ENCODE results near the gene HCK. TPM values are rescaled to one million over a fixed set of nuclear protein-coding genes. Genes with fewer than 3 reads are reported as not detected.

The HCK gene
- total RNA-seq, 1 donor from 2014 or later = 0.54 TPM

DNA sequence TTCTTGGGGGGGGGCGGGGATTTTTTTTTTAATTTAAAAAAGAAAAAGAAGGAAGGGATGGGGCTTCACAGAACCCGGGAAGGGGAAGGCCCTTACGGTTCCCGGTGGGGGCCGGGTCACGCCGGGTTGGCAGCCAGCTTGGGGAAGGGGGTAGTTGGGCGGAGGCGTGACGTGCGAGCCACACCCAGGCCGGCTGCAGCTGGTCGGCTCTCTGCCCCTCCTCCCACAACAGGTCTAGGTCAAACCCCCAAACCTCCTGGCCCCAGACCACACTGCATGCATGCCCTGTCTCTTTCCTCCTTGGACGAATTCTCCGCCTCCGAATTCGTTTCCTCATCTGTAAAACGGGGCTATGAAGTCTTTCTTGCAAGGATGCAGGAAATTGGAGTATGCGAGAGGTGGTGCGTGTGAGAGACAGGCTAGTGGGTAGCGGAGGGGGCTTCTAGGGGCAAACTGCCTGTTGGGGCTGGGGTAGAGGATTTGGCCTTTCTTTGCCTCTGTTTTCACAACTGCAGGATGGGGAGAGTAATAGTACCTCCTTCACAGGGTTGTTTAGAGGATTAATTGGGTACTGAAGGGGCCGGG, 828 bp downstream of the HCK start:
- Mint-ChIP-seq H3K4me3 (ENCODE audit: unreplicated experiment) (no peak overlapping the region), H3K9me3 (ENCODE audit: unreplicated experiment) (no peaks in the 10 kb centered on the region)
- DNase-seq (ENCODE audit: low spot score) = no peak

DNA sequence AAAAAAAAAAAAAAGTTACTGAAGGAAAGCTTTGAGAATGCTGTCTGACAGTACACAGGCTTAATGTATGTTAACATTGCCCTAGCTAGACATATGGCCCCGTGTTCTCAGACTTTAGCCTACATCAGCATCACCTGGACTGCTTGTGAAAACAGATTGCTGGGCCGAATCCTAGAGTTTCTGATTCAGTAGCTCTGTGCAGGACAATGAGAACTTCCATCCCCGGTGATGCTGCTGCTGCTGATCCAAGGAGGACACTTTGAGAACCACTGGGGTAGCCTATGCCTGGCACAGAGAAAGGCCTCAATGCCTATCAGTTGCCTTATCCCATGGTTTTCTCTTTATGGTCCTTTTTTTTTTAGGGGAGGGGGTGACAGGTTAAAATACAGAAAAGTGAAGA, 1.6 kb downstream of the HCK start:
- TF ChIP-seq, protein P1, sequence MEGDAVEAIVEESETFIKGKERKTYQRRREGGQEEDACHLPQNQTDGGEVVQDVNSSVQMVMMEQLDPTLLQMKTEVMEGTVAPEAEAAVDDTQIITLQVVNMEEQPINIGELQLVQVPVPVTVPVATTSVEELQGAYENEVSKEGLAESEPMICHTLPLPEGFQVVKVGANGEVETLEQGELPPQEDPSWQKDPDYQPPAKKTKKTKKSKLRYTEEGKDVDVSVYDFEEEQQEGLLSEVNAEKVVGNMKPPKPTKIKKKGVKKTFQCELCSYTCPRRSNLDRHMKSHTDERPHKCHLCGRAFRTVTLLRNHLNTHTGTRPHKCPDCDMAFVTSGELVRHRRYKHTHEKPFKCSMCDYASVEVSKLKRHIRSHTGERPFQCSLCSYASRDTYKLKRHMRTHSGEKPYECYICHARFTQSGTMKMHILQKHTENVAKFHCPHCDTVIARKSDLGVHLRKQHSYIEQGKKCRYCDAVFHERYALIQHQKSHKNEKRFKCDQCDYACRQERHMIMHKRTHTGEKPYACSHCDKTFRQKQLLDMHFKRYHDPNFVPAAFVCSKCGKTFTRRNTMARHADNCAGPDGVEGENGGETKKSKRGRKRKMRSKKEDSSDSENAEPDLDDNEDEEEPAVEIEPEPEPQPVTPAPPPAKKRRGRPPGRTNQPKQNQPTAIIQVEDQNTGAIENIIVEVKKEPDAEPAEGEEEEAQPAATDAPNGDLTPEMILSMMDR (IDR thresholded peaks at IDR 0.05; ENCODE audit: unreplicated experiment) = no peak
- peaks cover 9% of the 10 kb centered on the region for H3K4me1 Mint-ChIP-seq (ENCODE audit: unreplicated experiment)
- no peak overlapping the region for H3K27ac Mint-ChIP-seq (ENCODE audit: unreplicated experiment)
- H3K9me3 Mint-ChIP-seq (ENCODE audit: unreplicated experiment) = no peaks in the 10 kb centered on the region
- H3K36me3 Mint-ChIP-seq (ENCODE audit: low read depth, unreplicated experiment) = no peaks in the 10 kb centered on the region
- no peak for DNase-seq (ENCODE audit: low spot score)
- H3K4me3 Mint-ChIP-seq (ENCODE audit: unreplicated experiment) = no peak overlapping the region
- peaks cover 15% of the 10 kb centered on the region for H3K27me3 Mint-ChIP-seq (ENCODE audit: unreplicated experiment)

More for the DNA sequence above, 828 bp downstream of the HCK start:
- TF ChIP-seq, protein P1 (IDR thresholded peaks at IDR 0.05; ENCODE audit: unreplicated experiment) = no peak
- H3K27ac Mint-ChIP-seq (ENCODE audit: unreplicated experiment) = no peak overlapping the region
- H3K36me3 Mint-ChIP-seq (ENCODE audit: low read depth, unreplicated experiment) = no peaks in the 10 kb centered on the region
- H3K4me1 Mint-ChIP-seq (ENCODE audit: unreplicated experiment) = peaks cover 9% of the 10 kb centered on the region
- H3K27me3 Mint-ChIP-seq (ENCODE audit: unreplicated experiment) = peaks cover 15% of the 10 kb centered on the region

DNA sequence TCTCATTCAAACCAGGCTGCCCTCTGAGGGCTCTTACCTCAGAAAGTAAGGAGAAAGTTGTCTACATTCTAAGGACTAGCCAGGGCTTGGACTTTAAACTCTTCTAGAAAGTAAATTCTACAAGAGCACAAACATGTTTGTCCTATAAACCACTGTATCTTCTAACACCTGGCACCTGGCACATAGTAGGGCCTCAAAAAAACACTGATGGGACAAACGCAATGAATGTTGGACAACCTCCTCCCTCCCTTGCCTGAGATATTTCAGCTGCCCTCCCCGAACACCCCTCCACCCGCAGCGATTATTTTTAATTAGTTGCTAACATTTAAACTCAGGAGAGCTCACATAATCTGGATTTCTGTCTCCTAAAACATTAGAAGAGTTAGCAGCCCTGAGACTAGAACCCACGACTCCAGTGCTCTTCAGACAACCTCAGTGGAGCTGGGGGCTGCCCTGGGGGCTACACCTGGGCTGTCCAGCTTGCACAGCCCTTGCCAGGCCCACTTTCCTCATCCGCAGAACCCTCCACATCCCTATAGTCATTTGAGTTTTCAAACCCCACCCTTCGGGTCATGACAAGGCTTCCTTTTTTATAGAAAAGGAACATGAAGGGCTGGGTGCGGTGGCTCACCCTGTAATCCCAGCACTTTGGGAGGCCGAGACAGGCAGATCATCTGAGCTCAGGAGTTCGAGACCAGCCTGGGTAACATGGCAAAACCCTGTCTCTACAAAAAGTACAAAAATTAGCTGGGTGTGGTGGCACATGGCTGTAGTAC, 4.9 kb downstream of the HCK start:
- TF ChIP-seq, protein P1 (IDR thresholded peaks at IDR 0.05; ENCODE audit: unreplicated experiment) = no peak
- Mint-ChIP-seq H3K36me3 (ENCODE audit: low read depth, unreplicated experiment) (no peaks in the 10 kb centered on the region), H3K27me3 (ENCODE audit: unreplicated experiment) (peaks cover 8% of the 10 kb centered on the region), H3K27ac (ENCODE audit: unreplicated experiment) (no peak overlapping the region), H3K9me3 (ENCODE audit: unreplicated experiment) (no peaks in the 10 kb centered on the region), H3K4me3 (ENCODE audit: unreplicated experiment) (no peak overlapping the region), H3K4me1 (ENCODE audit: unreplicated experiment) (peaks cover 6% of the 10 kb centered on the region)
- no peak for DNase-seq (ENCODE audit: low spot score)

DNA sequence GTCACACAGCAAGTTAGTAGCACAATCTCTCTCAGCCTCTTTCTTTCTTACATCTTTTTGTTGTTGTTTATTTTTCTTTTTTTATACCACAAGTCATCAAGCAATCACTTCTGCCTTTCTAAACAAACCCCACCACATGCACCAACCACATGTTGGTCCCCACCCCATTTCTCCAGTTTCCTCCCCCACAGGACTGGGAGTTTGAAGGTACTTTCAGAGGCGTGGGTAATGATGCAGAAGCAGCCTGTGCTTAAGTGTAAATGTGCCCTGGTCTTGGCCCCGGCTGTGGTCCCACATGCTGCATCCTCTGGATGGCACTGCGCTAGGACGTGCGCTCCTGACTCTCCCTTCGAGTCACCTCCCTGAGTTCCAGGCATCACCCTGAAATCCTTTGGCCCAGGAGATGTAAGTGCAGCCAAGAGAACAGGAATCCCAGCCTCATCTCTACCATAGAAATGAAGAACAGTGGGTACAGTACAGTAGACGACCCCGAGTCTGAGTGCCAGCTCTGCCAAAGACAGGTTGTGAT, 5.7 kb downstream of the HCK start:
- Mint-ChIP-seq H3K36me3 (ENCODE audit: low read depth, unreplicated experiment) (no peaks in the 10 kb centered on the region), H3K4me3 (ENCODE audit: unreplicated experiment) (no peak overlapping the region), H3K4me1 (ENCODE audit: unreplicated experiment) (peaks cover 7% of the 10 kb centered on the region), H3K27me3 (ENCODE audit: unreplicated experiment) (peaks cover 5% of the 10 kb centered on the region), H3K27ac (ENCODE audit: unreplicated experiment) (no peak overlapping the region), H3K9me3 (ENCODE audit: unreplicated experiment) (no peaks in the 10 kb centered on the region)
- DNase-seq (ENCODE audit: low spot score) = no peak
- TF ChIP-seq, protein P1 (IDR thresholded peaks at IDR 0.05; ENCODE audit: unreplicated experiment) = no peak

DNA sequence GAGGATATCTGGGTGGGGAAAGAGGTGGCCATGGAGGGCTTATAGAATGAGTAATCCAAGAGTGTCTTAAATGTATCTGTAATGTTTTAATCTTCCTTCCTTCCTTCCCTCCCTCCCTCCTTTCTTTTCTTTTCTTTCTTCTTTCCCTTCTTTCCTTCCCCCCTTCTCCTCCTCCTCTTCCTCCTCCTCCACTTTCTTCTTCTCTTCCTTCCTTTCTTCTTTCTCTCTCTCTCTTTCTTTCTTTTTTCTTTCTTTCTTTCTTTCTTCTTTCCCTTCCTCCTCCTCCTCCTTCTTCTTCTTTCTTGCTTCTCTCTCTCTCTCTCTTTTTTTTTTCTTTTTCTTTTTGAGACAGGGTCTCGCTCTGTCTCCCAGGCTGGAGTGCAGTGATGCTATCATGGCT, 7.1 kb downstream of the HCK start:
- Mint-ChIP-seq H3K4me3 (ENCODE audit: unreplicated experiment) (no peak overlapping the region), H3K36me3 (ENCODE audit: low read depth, unreplicated experiment) (no peaks in the 10 kb centered on the region), H3K27me3 (ENCODE audit: unreplicated experiment) (peaks cover 3% of the 10 kb centered on the region), H3K9me3 (ENCODE audit: unreplicated experiment) (no peaks in the 10 kb centered on the region), H3K27ac (ENCODE audit: unreplicated experiment) (no peak overlapping the region), H3K4me1 (ENCODE audit: unreplicated experiment) (peaks cover 7% of the 10 kb centered on the region)
- TF ChIP-seq, protein P1 (IDR thresholded peaks at IDR 0.05; ENCODE audit: unreplicated experiment) = no peak
- no peak for DNase-seq (ENCODE audit: low spot score)
